IPS-11a (cell line): ENCODE data around the gene LIFR.

Source experiments
- H3K4me3 ChIP-seq: one replicate; pipeline ENCODE4 v1.5.1; 2013; ENCODE audit warnings: low read depth, low read length, control low read depth

Gene LIFR

GRCh38 chr5:38467353-38468040, 88.9 kb downstream of the LIFR start:
- no peak overlapping the region for H3K4me3 ChIP-seq

DNA sequence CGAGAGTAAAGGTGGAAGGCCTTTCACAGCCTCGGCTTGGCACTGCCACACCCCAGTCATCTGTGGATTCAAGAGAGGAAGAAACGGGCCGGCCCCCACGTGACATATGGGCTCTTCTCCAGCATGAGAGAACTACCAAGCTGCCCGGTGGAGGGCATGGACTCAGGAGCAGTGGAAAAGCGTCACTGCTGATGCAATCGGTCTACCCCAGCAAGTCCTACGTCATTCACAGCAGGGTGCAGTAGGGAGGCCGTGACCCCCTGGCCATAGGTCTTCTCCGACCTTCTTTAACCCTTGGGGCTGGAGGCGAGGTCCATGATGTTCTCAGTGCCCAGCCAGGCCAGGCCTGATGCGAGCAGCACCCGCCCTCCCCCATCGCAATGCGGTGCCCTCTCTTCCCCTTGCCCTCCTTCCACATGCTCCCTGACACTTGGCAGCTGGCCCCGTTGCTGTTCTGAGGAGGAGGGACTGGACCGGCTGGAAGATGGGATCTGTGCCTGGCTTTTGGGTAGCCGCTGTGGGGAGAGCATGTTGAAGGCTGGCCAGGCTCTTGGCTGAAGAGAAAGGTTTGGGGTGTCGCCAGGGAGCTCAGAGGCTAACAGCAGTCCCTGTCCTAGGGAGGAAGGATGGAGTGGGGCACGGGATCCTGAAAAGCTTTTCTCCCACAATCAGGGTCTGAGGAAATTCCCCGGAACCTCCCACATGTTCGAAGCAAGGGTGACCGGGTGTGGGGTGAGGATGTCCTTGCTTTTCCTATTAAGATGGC, 89.8 kb downstream of the LIFR start:
- H3K4me3 ChIP-seq = no peak overlapping the region

- no peak overlapping the region for H3K4me3 ChIP-seq
These were observed 90.6 kb downstream of the LIFR start for GRCh38 chr5:38465702-38466423.

DNA sequence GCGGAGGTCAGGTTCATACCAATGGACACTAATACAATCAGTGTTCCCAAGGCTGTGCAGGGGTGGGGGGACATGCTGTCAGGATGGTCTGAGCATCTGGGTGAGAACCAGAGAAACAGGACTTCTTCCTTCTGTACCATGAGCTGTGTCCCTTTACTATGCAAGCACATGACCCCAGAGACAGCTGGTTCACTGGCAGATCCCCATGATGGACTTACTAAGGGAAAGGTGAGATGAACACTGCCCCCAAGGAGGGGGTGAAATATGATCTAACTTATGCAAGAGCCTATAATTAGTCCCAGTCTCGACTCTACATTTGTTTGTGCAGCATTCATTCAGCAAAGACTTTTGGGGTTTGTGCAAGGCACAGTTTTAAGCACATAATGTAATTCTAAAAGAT, 91.4 kb downstream of the LIFR start:
- H3K4me3 ChIP-seq = no peak overlapping the region

DNA sequence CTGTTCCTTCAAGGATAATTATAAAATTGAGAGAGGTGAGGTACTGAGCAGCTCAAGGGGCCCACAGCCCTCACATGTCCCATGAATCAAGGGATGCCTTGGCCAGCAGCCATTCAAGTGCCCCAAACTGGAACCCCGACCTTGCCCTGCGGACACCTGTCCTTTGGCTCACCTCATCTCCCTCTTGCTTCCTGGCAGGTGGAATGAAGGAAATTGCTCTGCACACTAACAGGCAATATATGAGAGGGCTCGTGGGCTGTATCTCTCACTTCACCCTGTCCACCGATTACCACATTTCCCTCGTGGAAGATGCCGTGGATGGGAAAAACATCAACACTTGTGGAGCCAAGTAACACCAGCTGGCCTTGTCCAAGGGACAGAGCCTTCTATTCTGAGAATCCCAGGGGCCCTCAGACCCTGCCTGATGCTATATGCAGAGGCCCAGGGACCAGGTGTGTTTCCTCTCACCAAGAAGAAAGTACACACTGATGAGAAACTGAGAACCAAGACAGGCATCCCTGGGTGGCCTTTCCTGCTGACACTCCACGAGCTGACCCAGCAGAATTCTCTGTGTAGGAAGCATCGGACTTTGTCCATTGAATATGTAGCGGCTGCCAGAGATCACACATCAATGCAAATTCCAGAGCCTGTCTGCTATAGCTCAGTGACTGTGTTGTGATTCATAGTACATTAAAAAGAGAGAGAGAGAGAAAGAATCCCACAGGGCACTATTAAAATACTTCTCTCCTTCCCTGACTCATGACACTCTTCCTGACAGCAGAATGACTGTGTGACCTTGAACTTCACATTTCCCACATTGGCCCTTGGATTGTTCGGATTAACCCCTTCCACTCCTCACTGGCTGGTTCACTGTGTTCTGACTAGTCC, 92.6 kb downstream of the LIFR start:
- no peak overlapping the region for H3K4me3 ChIP-seq

DNA sequence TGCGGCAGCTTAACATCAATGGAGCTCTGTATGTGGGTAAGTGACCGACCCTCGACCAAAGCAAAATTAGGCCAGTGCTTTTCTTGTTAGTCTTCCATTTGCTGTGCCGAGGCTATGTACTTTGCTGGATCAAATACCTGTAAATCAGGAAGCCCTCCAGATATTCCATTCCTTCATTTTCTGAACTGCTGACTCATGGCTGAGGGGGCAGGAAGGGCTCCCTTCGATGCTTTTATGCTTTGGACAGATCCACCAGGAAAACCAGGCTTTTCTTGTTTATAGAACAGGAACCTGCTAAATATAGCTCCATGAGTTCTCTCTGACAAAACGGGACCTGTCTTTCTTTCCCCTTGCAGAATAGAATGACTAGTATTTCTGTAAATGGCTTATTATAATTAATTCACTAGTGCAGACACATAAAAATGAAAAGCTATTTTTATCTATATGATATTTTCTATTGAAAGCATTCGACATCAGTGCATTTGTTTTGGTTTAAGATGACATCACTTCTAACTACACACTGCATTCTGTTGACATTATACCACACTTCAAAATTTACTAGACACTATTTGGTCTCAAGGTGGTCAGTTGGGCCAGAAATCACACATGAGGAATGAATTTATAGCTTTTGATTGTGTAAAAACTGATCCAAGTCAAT, 93.3 kb downstream of the LIFR start:
- H3K4me3 ChIP-seq = no peak overlapping the region

GRCh38 chr5:38458174-38458573, 98.3 kb downstream of the LIFR start:
- no peak overlapping the region for H3K4me3 ChIP-seq

DNA sequence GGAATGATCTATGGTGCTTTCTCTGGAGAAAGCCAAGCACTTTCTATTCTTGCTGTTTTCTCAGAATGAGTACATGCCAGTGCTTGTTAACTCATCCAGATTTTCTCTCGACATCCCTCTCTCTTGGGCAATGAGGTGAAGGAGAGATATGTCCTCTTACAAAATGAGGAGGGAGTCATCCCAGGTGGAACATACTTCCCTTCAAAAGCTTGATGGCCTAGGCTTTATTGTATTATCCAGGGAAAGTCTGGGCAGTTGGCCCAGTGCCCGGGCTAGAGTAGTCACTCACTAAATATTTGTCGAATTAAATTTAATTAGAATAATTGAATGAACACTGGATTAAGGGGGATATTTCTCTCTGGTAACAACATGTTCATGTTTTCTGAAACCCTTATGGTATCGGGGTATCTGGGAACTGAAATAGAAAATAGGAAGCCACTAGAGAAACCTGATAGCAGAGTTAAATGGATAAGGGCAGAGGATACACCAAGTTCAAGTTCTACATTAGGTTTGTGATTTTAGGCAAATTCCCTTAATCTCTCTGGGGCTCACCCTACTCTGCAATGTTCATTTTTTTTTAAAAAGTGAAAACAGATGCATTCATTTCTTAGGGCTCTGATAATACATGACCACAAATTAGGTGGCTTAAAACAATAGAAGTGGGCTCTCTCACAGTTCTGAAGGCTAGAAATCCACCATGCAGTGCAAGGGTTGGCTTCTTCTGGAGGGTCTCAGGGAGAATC, 99.6 kb downstream of the LIFR start:
- no peak overlapping the region for H3K4me3 ChIP-seq

DNA sequence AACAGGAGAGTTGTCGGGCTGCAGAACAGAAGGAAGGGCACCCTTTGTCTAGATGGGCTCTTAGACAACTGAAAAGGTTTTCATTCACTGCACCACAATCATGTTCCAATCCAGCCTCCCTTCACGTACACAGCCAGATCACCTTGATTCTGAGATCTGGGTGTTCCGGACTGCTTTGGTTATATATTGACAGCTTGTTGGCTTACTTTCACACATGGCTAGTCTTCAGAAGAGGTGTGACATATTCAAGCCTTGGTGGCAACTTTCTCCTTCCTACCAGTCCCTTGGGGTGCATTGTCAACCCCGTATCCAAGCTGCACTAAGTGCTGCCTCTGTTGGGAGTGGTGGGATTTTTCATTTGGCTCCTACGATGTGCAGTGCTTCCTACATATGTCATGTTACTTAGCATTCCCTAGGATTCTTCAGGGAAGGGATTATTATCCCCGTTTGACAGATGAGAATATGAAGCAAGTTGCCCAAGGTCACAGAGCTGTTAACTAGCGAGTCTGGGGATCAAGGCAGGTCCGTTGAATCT, 100.6 kb downstream of the LIFR start:
- H3K4me3 ChIP-seq = no peak overlapping the region

DNA sequence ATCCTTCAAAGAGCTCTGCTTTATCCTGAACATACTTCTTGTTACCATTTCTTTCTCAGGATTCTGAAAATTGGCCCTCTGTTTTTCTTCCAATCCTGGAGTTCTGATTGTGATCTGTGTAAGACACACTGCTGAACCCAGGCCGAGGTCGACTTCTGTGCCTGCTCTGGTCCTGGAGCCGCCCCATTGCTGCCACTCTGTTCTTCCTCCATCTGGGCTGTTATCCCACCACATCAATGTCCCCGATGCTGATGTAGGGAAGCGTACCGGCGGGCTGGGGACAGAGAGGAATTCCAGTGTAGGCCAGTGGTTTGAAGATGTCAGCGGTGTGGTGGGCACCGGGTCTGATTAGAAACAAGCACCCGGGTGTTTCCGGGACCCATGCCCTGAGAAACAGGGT, 102.5 kb downstream of the LIFR start:
- H3K4me3 ChIP-seq = no peak overlapping the region

GRCh38 chr5:38453506-38453905, 102.9 kb downstream of the LIFR start:
- no peak overlapping the region for H3K4me3 ChIP-seq

DNA sequence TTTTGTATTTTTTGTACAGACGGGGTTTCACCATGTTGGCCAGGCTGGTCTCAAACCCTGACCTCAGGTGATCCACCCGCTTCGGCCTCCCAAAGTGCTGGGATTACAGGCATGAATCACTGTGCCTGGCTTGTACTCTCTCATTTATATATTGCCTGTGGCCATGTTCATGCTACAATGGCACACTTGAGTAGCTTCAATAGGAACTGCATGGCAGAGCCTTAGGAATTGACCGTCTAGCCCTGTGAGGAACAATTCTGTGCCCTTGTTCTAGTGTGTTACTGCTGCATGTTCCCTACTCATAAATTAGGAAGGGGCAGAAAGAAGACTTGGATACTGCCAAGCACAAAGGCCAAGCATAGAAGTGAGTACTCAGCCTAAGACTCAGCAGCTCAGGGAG, 104.2 kb downstream of the LIFR start:
- no peak overlapping the region for H3K4me3 ChIP-seq

GRCh38 chr5:38451074-38451725, 105.2 kb downstream of the LIFR start:
- no peak overlapping the region for H3K4me3 ChIP-seq

- H3K4me3 ChIP-seq = no peak overlapping the region
These were observed 105.8 kb downstream of the LIFR start for GRCh38 chr5:38450627-38451026.

- H3K4me3 ChIP-seq = no peak overlapping the region
These were observed 107.7 kb downstream of the LIFR start for GRCh38 chr5:38448568-38449350.

- no peak overlapping the region for H3K4me3 ChIP-seq
These were observed 108.7 kb downstream of the LIFR start for GRCh38 chr5:38447786-38448185.

DNA sequence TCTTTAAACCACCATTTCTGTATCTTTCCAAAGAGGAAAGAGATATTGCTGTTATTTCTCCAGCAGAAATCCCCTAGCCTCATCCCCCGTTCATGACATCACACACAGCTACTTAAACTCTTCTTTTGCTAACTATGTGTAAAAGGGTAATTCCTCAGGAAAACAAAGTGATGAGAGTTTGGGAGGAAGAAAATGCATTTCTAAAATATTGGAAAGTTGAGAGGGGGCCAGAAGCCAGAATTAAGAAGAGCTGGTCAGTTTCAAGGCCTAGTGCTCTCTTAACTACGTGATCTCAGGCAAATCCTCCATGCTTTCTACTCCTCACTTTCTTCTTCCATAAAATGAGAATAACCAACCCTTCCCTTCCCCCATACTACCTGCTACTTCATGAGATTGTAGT, 109.4 kb downstream of the LIFR start:
- no peak overlapping the region for H3K4me3 ChIP-seq

- H3K4me3 ChIP-seq = no peak overlapping the region
These were observed 110.4 kb downstream of the LIFR start for GRCh38 chr5:38446029-38446522.
